Tibial nerve (tissue), 4 donors: ENCODE measurements around the gene HNRNPLL. TPM values are rescaled to one million over a fixed set of nuclear protein-coding genes. Genes with fewer than 3 reads are reported as not detected.
A peak's percentile ranks its signal among the peaks of the same experiment; 100 is the strongest.

Experiments
- DNase-seq, 2 donors: peaks; one replicate each; pipeline ENCODE4 v3.0.0-alpha.2; 2019; ENCODE audit warnings: low spot score in 2 of 2
- H3K27ac ChIP-seq, 4 donors: fragments of 200-600 bp; sonication (generic) in 3 of 4; one replicate each; pipeline ENCODE4 v1.5.1; 2017 to 2019; ENCODE audit warnings: mild to moderate bottlenecking in 1 of 4
- H3K27me3 ChIP-seq, 2 donors: fragments of 200-600 bp; sonication (generic) in 1 of 2; one replicate each; pipeline versions ENCODE4 v1.5.1 to v1.6.0; 2017 to 2019
- H3K36me3 ChIP-seq, 3 donors: fragments of 200-600 bp; sonication (generic); one replicate each; pipeline ENCODE4 v1.5.1; 2018 to 2019
- H3K4me1 ChIP-seq, 4 donors: fragments of 200-600 bp; sonication (generic) in 3 of 4; one replicate each; pipeline ENCODE4 v1.5.1; 2017 to 2019
- H3K4me3 ChIP-seq, 4 donors: fragments of 200-600 bp; sonication (generic) in 3 of 4; one replicate each; pipeline ENCODE4 v1.5.1; 2017 to 2019; ENCODE audit warnings: mild to moderate bottlenecking in 1 of 4, moderate library complexity in 1 of 4
- H3K9me3 ChIP-seq, 4 donors: fragments of 200-600 bp; sonication (generic) in 3 of 4; one replicate each; pipeline ENCODE4 v1.5.1; 2017 to 2019
- EP300 ChIP-seq, 2 donors: sonication (generic); formaldehyde crosslinking; IDR thresholded peaks; one replicate each; pipeline ENCODE4 v1.6.1; 2017; ENCODE audit warnings: antibody characterized with exemption in 2 of 2, mild to moderate bottlenecking in 1 of 2
- POLR2A ChIP-seq, 2 donors: fragments of 450-650 bp; IDR thresholded peaks; one replicate each; pipeline ENCODE4 v1.6.1; 2017; ENCODE audit warnings: antibody characterized with exemption in 2 of 2, mild to moderate bottlenecking in 2 of 2, moderate library complexity in 2 of 2
- WGBS, 2 donors: methylation state at CpG; one replicate each; pipeline ENCODE4 v1.1.5; 2018; 5-methylcytosine and 5-hydroxymethylcytosine counted together
- total RNA-seq, 4 donors: library from RNA; depleted of rRNA; stranded (reverse); fragments of >200 nt; gene quantifications; one replicate each; pipeline ENCODE4 v1.1.0, GENCODE V29; 2016
- TF ChIP-seq, protein P1 (sequence below), 5 experiments: fragments of 200-600 bp in 3 of 5; fragments of 450-650 bp in 2 of 5; sonication (generic) in 3 of 5; IDR thresholded peaks; one replicate each; pipeline ENCODE4 v1.5.1; 2016 to 2019; ENCODE audit warnings: antibody characterized with exemption in 5 of 5, mild to moderate bottlenecking in 3 of 5, moderate library complexity in 2 of 5

Gene HNRNPLL
- total RNA-seq, 4 donors from 2014 or later, result 49.5 to 62.5 (median 53.5) TPM

DNA sequence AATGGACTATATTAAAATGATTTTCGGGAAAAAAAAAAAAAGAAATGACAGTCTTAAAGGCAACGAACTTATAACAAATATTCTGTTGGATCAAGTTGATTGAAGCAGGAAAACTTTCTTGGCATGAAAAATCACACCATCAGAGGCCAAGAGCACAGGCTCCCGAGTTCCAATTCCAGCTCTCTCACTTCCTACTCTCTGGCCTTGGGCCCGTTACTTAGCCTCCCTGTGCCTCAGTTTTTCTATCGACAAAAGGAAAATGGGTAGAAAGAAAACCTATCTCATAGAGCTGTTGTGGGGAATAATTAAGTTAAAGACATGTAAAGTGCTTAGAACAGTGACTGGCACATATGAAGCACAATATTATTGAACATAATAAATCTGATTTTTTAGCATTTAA lies 74.2 kb downstream of the HNRNPLL start:
- H3K27ac ChIP-seq, result no peak overlapping the region

DNA sequence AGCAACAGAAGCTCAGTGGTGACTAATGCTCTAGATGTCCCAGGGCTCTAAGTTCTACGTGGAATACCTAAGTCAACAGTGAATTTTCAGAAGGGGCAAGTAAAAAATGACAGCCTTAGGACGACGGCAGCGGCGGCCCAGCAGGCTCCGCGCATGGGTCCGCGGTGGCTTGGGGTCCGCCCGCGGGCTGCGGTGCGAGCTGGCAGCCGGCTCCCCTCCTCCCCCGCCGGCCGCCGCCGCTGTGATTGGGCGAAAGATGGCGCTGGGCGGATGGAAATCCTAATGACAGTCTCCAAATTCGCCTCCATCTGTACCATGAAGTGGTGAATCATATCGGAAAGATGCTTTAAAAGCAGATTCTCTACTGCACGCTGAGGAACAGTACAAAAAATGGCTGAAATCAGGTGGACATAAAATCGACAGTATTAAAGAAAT lies 74.7 kb downstream of the HNRNPLL start:
- Histone ChIP-seq H3K9me3 (no peaks in the 10 kb centered on the region), H3K4me3 (peak overlapping the region; percentile 2 to 53 (median 34)), H3K27ac (peak overlapping the region in 2 of 4 donors; percentile 40 to 70), H3K27me3 (no peaks in the 10 kb centered on the region), H3K36me3 (no peaks in the 10 kb centered on the region), H3K4me1 (peaks cover 0 to 19% (median 0%) of the 10 kb centered on the region in 4 donors)
- WGBS, 2 donors, result 1 to 2% methylated on average over 24 to 27 of the region's 27 CpGs
- peak in 1 of 2 donors; percentile 30 for DNase-seq
- TF ChIP-seq, protein P1, sequence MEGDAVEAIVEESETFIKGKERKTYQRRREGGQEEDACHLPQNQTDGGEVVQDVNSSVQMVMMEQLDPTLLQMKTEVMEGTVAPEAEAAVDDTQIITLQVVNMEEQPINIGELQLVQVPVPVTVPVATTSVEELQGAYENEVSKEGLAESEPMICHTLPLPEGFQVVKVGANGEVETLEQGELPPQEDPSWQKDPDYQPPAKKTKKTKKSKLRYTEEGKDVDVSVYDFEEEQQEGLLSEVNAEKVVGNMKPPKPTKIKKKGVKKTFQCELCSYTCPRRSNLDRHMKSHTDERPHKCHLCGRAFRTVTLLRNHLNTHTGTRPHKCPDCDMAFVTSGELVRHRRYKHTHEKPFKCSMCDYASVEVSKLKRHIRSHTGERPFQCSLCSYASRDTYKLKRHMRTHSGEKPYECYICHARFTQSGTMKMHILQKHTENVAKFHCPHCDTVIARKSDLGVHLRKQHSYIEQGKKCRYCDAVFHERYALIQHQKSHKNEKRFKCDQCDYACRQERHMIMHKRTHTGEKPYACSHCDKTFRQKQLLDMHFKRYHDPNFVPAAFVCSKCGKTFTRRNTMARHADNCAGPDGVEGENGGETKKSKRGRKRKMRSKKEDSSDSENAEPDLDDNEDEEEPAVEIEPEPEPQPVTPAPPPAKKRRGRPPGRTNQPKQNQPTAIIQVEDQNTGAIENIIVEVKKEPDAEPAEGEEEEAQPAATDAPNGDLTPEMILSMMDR (IDR thresholded peaks at IDR 0.05), result no peak

More for the DNA sequence above, 74.2 kb downstream of the HNRNPLL start:
- H3K4me3 ChIP-seq, result peak overlapping the region in 3 of 4 donors; percentile 25 to 53 (median 42)
- no peaks in the 10 kb centered on the region for H3K9me3 ChIP-seq
- no peaks in the 10 kb centered on the region for H3K36me3 ChIP-seq
- H3K27me3 ChIP-seq, result no peaks in the 10 kb centered on the region
- DNase-seq, result no peak
- TF ChIP-seq, protein P1 (IDR thresholded peaks at IDR 0.05), result no peak
- TF ChIP-seq POLR2A (IDR thresholded peaks at IDR 0.05) (no peak), EP300 (IDR thresholded peaks at IDR 0.05) (no peak)
- peaks cover 0 to 22% (median 0%) of the 10 kb centered on the region in 4 donors for H3K4me1 ChIP-seq
- 47 to 59% methylated on average over 5 of the region's 5 CpGs for WGBS, 2 donors

DNA sequence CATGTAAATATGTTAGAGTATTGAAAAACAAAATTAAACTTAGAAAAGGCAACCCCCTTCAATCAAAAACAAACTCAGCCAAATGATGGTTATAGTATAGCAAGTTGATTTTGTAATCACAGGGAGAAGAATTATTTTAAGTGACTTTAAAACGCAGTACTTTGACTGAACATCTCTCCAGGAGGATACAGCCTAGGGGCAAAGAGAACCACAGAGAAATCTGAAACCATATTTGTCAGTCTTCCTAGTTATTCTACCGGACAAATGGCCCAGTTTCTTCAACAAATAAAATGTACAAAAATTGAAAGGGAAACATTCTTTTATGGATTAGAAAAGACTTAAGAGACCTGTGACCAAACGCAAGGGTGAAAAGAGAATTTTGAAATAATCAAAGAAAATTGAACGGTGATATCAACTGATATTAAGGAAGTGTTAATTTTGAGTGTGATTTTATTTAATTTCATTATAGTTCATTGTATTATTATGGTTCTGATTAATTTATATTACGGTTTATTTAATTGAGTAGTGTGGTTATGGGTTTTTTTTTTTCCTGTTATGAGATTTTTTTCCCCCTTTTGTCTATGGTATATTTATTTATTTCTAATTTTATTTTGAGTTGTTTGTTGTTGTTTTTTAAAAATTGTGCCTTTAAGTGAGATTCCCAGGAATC lies 75.3 kb downstream of the HNRNPLL start:
- H3K27ac ChIP-seq, result peak overlapping the region in 2 of 4 donors; percentile 40 to 70
- 74 to 81% methylated on average over 5 of the region's 5 CpGs for WGBS, 2 donors
- TF ChIP-seq EP300 (IDR thresholded peaks at IDR 0.05) (no peak), POLR2A (IDR thresholded peaks at IDR 0.05) (no peak)
- TF ChIP-seq, protein P1 (IDR thresholded peaks at IDR 0.05), result no peak

DNA sequence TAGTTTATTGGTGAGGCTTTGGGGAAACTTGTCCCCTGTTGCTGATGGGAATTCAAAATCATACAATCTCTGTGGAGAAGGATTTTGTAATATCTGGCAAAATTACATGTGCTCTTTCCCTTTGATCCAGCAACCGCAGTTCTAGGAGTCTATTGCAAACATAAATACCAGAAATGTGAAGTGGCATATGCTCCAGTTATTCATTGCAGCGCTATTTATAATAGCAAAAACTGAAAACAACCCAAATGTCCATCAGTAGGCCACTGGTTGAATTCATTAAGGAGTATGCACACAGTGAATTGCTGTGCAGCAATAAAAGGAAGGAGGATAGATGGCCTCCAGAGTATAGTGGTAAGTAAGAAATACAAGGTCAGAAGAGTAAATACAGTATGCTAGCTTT lies 76.5 kb downstream of the HNRNPLL start:
- Histone ChIP-seq H3K4me3 (no peak overlapping the region), H3K27ac (no peak overlapping the region), H3K9me3 (no peaks in the 10 kb centered on the region), H3K27me3 (no peaks in the 10 kb centered on the region), H3K36me3 (no peaks in the 10 kb centered on the region), H3K4me1 (peaks cover 0 to 19% (median 0%) of the 10 kb centered on the region in 4 donors)
- DNase-seq, result no peak
- TF ChIP-seq, protein P1 (IDR thresholded peaks at IDR 0.05), result no peak
- TF ChIP-seq EP300 (IDR thresholded peaks at IDR 0.05), result peak in 1 of 2 donors; percentile 67
- TF ChIP-seq POLR2A (IDR thresholded peaks at IDR 0.05), result no peak
- 61 to 63% methylated on average over 2 of the region's 2 CpGs for WGBS, 2 donors

More for the DNA sequence above, 75.3 kb downstream of the HNRNPLL start:
- Histone ChIP-seq H3K4me1 (peaks cover 0 to 19% (median 0%) of the 10 kb centered on the region in 4 donors), H3K4me3 (peak overlapping the region; percentile 2 to 53 (median 34)), H3K27me3 (no peaks in the 10 kb centered on the region), H3K36me3 (no peaks in the 10 kb centered on the region), H3K9me3 (no peaks in the 10 kb centered on the region)
- DNase-seq, result no peak

DNA sequence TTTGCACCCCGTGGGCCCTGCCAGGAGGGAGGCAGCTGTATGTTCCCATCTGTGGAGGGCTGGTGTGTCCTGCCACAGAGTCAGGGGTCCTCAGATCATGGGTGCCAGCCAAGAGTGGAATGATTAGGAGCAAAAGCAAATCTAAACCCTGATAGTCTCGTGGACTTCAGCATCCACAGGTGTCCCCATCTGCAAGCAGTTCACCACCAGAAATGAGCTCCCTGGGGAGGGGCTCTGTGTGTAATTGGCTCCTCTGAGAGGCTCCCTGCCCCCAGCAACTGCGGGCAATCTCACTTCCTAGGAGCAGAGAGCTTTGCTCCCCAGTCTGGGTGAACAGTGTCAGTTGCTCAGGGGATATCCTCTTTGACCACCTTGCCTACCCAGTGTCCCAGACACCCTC lies 78.1 kb downstream of the HNRNPLL start:
- H3K4me3 ChIP-seq, result no peak overlapping the region
- peaks cover 0 to 19% (median 0%) of the 10 kb centered on the region in 4 donors for H3K4me1 ChIP-seq
- H3K36me3 ChIP-seq, result no peaks in the 10 kb centered on the region
- H3K27ac ChIP-seq, result no peak overlapping the region
- TF ChIP-seq EP300 (IDR thresholded peaks at IDR 0.05) (no peak), POLR2A (IDR thresholded peaks at IDR 0.05) (no peak)
- TF ChIP-seq, protein P1 (IDR thresholded peaks at IDR 0.05), result no peak
- no peaks in the 10 kb centered on the region for H3K9me3 ChIP-seq
- DNase-seq, result no peak
- no peaks in the 10 kb centered on the region for H3K27me3 ChIP-seq
- WGBS, 2 donors, result 79 to 80% methylated on average over 2 to 3 of the region's 3 CpGs
